G401 (cell line): ENCODE measurements around the gene NUTM2F. TPM values are rescaled to one million over a fixed set of nuclear protein-coding genes. Genes with fewer than 3 reads are reported as not detected.

Experiments
- total RNA-seq: library from RNA; depleted of rRNA; stranded (reverse); fragments of >200 nt; shearing (Covaris generic); gene quantifications from 2 replicates; pipeline ENCODE4 v1.2.3, GENCODE V29; 2014; rRNA removed

Gene NUTM2F
- total RNA-seq, 1 experiment from 2014 or later, result not detected

Other genes with a start within 250 kb of the NUTM2F start
- 4.1 and 5.4 TPM in 2 replicates for gene PTPDC1, start 244.2 kb downstream of the NUTM2F start, total RNA-seq
- 1.0 and 1.5 TPM in 2 replicates for gene ZNF169, start 69.3 kb downstream of the NUTM2F start, total RNA-seq
- gene PCAT7, start 226.4 kb upstream of the NUTM2F start, total RNA-seq, result 11.6 and 19.3 TPM in 2 replicates